NCI-H774 (cell line): ENCODE data around the gene NF1.
A peak's percentile ranks its signal among the peaks of the same experiment; 100 is the strongest.
"Not testable (repeated sequence)": the region's sequence is repeated elsewhere in the genome, so short reads cannot be mapped to it uniquely, and the experiment has no call there.

Experiments
- DNase-seq: peaks from one replicate; lab custom pipeline; 2025; lab: John Stamatoyannopoulos, UW

The NF1 gene

DNA sequence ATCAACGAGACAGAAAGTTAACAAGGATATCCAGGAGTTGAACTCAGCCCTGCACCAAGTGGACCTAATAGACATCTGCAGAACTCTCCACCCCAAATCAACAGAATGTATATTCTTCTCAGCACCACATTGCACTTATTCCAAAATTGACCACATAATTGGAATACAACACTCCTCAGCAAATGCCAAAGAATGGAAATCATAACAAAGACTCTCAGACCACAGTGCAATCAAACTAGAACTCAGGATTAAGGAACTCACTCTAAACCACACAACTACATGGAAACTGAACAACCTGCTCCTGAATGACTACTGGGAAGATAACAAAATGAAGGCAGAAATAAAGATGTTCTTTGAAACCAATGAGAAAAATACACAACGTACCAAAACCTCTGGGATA is 84.2 kb downstream of the NF1 start:
- not testable (repeated sequence) for DNase-seq

GRCh38 chr17:31195305-31195704 is 100.5 kb downstream of the NF1 start:
- no peak for DNase-seq

DNA sequence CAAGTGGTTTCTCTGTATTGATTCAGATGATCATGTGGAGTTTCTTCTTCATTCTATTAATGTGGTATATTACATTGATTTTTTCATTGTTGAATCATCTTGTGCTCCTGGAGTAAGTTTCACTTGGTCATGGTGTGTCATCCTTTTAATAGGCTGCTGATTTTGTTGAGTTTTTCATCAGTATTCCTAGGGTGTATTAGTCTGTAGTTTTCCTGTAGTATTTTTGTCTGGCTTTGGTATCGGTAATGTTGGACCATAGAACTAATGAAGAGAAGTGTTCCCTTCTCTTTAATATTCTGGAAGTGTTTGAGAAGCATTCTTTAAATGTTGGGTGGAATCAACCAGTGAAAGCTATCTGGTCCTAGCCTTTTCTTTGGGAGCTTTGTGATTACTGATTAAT is 103.2 kb downstream of the NF1 start:
- DNase-seq = no peak

GRCh38 chr17:31198666-31199065 is 103.9 kb downstream of the NF1 start:
- DNase-seq = not testable (repeated sequence)

GRCh38 chr17:31200287-31200686 is 105.5 kb downstream of the NF1 start:
- DNase-seq = no peak

DNA sequence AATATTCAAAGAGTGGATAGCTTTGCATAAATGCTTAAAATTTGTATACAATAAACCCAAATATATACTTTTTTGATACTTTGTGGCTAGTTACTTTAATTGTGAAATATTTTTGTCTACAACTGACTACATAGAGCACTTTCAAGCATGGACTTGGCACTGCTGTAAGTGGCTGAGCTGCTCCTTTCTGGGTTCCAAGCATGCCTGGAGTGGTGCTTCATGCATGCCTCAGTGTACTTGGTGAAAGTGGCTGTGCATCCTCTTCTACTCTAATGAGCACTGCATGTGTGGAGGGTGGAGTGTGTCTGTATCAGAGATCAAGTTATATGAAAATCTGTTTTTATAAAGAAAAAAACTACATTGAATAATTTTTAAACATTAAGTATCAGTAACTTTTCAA is 108.2 kb downstream of the NF1 start:
- DNase-seq = no peak

GRCh38 chr17:31211352-31212012 is 116.7 kb downstream of the NF1 start:
- DNase-seq = no peak

- DNase-seq = peak; percentile 11
These were observed 121.4 kb downstream of the NF1 start for GRCh38 chr17:31216031-31216751.

GRCh38 chr17:31224366-31224765 is 129.6 kb downstream of the NF1 start:
- no peak for DNase-seq

GRCh38 chr17:31225831-31226230 is 131.1 kb downstream of the NF1 start:
- DNase-seq = no peak

DNA sequence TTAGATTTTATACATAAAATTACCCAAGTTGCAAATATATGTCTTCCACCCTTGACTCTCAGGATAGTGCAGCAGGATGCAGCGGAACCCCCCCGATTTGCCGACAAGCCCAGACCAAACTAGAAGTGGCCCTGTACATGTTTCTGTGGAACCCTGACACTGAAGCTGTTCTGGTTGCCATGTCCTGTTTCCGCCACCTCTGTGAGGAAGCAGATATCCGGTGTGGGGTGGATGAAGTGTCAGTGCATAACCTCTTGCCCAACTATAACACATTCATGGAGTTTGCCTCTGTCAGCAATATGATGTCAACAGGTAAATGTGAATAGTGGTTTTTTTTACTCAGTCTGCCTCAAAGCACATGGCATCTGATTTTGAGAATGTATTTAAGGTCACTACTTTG is 131.6 kb downstream of the NF1 start:
- no peak for DNase-seq

DNA sequence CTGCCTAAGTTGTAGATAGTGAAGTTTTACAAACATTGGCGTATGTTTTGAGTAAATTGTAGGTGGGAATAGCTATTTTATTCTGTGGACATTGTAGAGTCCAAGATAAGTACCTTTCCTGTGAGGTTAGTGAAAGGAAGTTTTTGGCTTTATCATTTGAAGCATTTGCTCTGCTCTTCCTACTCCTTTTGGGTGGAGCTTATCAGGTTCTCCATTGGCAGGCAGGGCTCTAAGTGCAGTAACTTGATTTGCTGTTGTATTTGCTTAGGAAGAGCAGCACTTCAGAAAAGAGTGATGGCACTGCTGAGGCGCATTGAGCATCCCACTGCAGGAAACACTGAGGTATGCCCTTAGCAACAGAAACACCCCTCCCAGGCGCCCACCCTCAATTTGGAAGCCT is 132.2 kb downstream of the NF1 start:
- DNase-seq = no peak

DNA sequence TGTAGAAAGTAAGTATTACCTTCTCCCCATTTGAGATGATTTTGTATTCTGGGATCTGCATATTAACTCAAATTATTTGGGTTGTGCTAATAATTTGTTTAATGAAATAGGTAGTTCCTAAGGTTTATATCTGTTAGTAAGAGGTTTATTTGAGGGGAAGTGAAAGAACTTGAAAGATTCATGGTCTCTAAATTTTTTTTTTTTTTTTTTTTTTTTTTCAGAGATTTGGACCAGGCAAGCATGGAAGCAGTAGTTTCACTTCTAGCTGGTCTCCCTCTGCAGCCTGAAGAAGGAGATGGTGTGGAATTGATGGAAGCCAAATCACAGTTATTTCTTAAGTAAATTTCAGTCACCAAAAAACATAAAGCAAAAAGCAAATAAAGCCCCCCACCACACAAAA is 137.1 kb downstream of the NF1 start:
- no peak for DNase-seq

- no peak for DNase-seq
These were observed 140.3 kb downstream of the NF1 start for GRCh38 chr17:31235110-31235509.

DNA sequence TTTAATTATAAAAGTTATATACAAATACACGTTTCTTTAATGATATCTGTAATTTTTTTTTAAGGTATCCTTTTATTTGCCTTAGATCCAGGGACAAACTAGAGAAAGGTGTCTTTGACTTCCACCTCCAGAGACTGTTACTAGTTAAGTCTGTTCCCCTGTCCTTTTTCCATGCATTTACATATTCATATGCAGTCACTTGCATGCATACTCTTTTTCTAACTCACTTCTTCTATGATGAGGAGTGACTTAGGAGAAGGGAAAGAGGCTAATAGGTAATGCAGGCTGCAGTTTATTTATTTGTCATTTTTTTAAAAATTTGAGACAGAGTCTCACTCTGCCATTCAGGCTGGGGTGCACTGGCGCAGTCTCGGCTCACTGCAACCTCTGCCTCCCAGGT is 141.4 kb downstream of the NF1 start:
- no peak for DNase-seq

DNA sequence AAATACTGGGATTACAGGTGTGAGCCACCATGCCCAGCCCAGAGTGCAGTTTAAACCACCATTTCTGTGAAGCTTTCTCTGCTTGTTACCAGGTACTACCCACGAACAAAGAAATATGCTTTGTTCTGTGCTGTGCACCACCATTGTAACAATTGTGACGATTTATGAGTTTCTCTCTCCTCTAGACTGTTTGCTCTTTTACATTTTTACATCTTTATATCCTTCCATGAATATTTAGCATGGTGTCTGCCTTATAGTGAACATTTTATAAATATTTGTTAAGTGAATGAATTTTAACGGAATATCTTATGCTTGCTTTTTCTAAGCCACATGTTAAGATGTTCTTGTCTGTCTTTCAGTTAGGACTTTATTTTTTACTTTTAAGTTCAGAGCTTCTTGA is 141.9 kb downstream of the NF1 start:
- no peak for DNase-seq

DNA sequence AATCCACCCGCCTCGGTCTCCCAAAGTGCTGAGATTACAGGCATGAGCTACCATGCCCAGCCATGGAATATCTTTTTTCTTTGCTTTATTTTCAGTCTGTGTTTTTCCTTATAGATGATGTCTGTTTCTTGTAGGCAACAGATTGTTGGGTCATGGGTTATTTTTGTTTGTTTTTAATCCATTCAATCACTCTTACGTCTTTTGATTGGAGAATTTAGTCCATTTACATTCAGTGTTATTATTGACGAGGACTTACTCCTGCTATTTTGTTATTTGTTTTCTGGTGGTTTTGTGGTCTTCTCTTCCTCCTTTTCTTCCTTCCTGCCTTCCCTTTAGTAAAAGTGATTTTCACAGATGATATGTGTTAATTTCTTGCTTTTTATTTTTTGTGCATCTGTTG is 146.3 kb downstream of the NF1 start:
- no peak for DNase-seq

DNA sequence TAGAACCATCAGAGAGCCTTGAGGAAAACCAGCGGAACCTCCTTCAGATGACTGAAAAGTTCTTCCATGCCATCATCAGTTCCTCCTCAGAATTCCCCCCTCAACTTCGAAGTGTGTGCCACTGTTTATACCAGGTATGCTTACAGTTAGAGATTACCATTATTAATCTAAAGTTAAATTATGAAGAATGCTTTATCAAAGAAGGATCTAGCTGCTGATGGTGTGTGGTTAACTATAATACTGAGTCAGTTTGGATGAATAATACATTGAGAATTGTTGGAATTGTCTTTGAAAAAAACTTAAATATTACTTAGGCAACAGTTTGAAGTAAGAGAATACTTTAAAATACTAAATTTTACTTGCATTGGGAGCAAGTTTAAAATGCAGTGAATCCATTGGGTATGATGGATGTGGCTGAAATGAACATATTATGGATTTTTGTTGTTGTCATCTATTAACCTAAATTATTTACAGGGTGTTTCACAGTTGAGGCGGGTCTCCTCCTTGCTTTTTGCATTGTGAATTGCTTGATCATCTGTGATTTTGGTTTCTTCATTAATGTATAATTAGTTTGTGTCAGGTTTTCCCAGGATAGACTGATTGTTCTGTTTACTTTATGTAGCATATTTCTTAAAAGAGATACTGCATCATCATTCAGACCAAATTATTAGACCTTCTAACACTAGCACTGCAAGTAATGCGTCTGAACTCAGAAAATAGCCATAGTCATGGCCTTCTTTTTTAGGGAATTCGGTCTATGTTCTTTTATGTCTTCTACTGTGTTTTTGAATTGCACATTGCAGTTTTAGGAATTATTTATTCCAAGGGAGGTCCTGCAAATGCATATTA is 154.4 kb downstream of the NF1 start:
- DNase-seq = no peak

- DNase-seq = no peak
These were observed 155.0 kb downstream of the NF1 start for GRCh38 chr17:31249835-31250141.

DNA sequence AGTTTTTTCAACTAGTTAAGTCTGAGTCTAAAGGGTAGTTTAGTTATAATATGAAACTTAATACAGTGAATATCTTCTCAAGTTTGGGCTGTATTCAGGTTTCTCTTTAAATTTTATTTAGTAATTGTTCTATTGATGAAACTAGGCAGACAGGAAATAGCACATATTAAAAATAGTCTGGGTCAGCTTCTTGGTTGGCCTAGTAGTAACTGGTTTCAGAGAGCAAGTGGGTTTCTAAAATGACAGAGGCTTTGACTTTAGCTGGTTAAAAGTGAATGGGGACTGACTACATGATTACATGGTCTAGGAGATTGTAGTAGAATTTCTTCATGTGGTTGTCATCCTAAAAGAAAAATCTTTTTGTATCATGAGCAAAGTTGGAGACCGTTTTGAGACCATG is 155.5 kb downstream of the NF1 start:
- DNase-seq = no peak

- no peak for DNase-seq
These were observed 156.6 kb downstream of the NF1 start for GRCh38 chr17:31251105-31251969.

- no peak for DNase-seq
These were observed 157.2 kb downstream of the NF1 start for GRCh38 chr17:31251970-31252328.
